ENCODE results near the gene JAK1. TPM values are rescaled to one million over a fixed set of nuclear protein-coding genes. Genes with fewer than 3 reads are reported as not detected.

JAK1 gene
- total RNA-seq, 1 experiment from 2014 or later = 58.9 TPM

- no peaks in the 10 kb centered on the region for H3K36me3 ChIP-seq
- no peaks in the 10 kb centered on the region for H3K9me3 ChIP-seq
- no peak for DNase-seq
- no peak overlapping the region for H3K4me3 ChIP-seq
- no peaks in the 10 kb centered on the region for H3K27me3 ChIP-seq
Measured at GRCh38 chr1:64984106-64984505, 17.8 kb upstream of the JAK1 start.

- Histone ChIP-seq H3K4me3 (no peak overlapping the region), H3K27me3 (no peaks in the 10 kb centered on the region), H3K9me3 (no peaks in the 10 kb centered on the region), H3K36me3 (no peaks in the 10 kb centered on the region)
- no peak for DNase-seq
Measured at GRCh38 chr1:64983110-64983509, 16.8 kb upstream of the JAK1 start.

- no peak overlapping the region for H3K4me3 ChIP-seq
- no peaks in the 10 kb centered on the region for H3K36me3 ChIP-seq
- no peak for DNase-seq
- no peaks in the 10 kb centered on the region for H3K27me3 ChIP-seq
- no peaks in the 10 kb centered on the region for H3K9me3 ChIP-seq
Measured at GRCh38 chr1:64981601-64982533, 15.5 kb upstream of the JAK1 start.

- Histone ChIP-seq H3K36me3 (no peaks in the 10 kb centered on the region), H3K27me3 (no peaks in the 10 kb centered on the region), H3K9me3 (no peaks in the 10 kb centered on the region), H3K4me3 (no peak overlapping the region)
- no peak for DNase-seq
Measured at GRCh38 chr1:64980745-64981600, 14.6 kb upstream of the JAK1 start.

- H3K36me3 ChIP-seq = no peaks in the 10 kb centered on the region
- no peak for DNase-seq
- H3K9me3 ChIP-seq = no peaks in the 10 kb centered on the region
- H3K4me3 ChIP-seq = no peak overlapping the region
- no peaks in the 10 kb centered on the region for H3K27me3 ChIP-seq
Measured at GRCh38 chr1:64979358-64979757, 13.0 kb upstream of the JAK1 start.

GRCh38 chr1:64976361-64976760 is 10.0 kb upstream of the JAK1 start:
- Histone ChIP-seq H3K9me3 (no peaks in the 10 kb centered on the region), H3K36me3 (no peaks in the 10 kb centered on the region), H3K4me3 (no peak overlapping the region), H3K27me3 (no peaks in the 10 kb centered on the region)
- no peak for DNase-seq

- DNase-seq = no peak
- no peaks in the 10 kb centered on the region for H3K27me3 ChIP-seq
- no peaks in the 10 kb centered on the region for H3K9me3 ChIP-seq
- H3K36me3 ChIP-seq = no peaks in the 10 kb centered on the region
- no peak overlapping the region for H3K4me3 ChIP-seq
Measured at GRCh38 chr1:64975740-64976139, 9.4 kb upstream of the JAK1 start.

GRCh38 chr1:64975127-64975526 is 8.8 kb upstream of the JAK1 start:
- Histone ChIP-seq H3K9me3 (no peaks in the 10 kb centered on the region), H3K4me3 (no peak overlapping the region), H3K27me3 (no peaks in the 10 kb centered on the region), H3K36me3 (no peaks in the 10 kb centered on the region)
- no peak for DNase-seq

- H3K9me3 ChIP-seq = no peaks in the 10 kb centered on the region
Measured at GRCh38 chr1:64974288-64974825, 8.0 kb upstream of the JAK1 start.

GRCh38 chr1:64973061-64973647 is 6.8 kb upstream of the JAK1 start:
- Histone ChIP-seq H3K4me3 (no peak overlapping the region), H3K27me3 (no peaks in the 10 kb centered on the region), H3K36me3 (no peaks in the 10 kb centered on the region), H3K9me3 (no peaks in the 10 kb centered on the region)
- DNase-seq = no peak

More at GRCh38 chr1:64974288-64974825, 8.0 kb upstream of the JAK1 start:
- Histone ChIP-seq H3K27me3 (no peaks in the 10 kb centered on the region), H3K36me3 (no peaks in the 10 kb centered on the region), H3K4me3 (no peak overlapping the region)
- no peak for DNase-seq

GRCh38 chr1:64969305-64970046 is 3.1 kb upstream of the JAK1 start:
- Histone ChIP-seq H3K27me3 (no peaks in the 10 kb centered on the region), H3K36me3 (no peaks in the 10 kb centered on the region; the same call in none of the 2 replicates), H3K9me3 (no peaks in the 10 kb centered on the region), H3K4me3 (no peak overlapping the region)
- DNase-seq = no peak

- Histone ChIP-seq H3K9me3 (no peaks in the 10 kb centered on the region), H3K36me3 (no peaks in the 10 kb centered on the region; the same call in none of the 2 replicates), H3K27me3 (no peaks in the 10 kb centered on the region), H3K4me3 (no peak overlapping the region; the same call in 1 of the 2 replicates)
- no peak for DNase-seq
Measured at GRCh38 chr1:64967381-64967780, 1.0 kb upstream of the JAK1 start.

GRCh38 chr1:64965366-64966157 is 787 bp downstream of the JAK1 start:
- H3K36me3 ChIP-seq = no peaks in the 10 kb centered on the region; the same call in none of the 2 replicates
- no peaks in the 10 kb centered on the region for H3K27me3 ChIP-seq
- DNase-seq = peak; percentile 69
- H3K4me3 ChIP-seq = peak overlapping the region; percentile 91
- H3K9me3 ChIP-seq = no peaks in the 10 kb centered on the region

GRCh38 chr1:64963466-64963865 is 2.9 kb downstream of the JAK1 start:
- no peaks in the 10 kb centered on the region for H3K27me3 ChIP-seq
- no peaks in the 10 kb centered on the region for H3K9me3 ChIP-seq
- no peak for DNase-seq
- no peaks in the 10 kb centered on the region; the same call in none of the 2 replicates for H3K36me3 ChIP-seq
- H3K4me3 ChIP-seq = no peak overlapping the region

- no peak for DNase-seq
- no peak overlapping the region for H3K4me3 ChIP-seq
- no peaks in the 10 kb centered on the region for H3K9me3 ChIP-seq
- no peaks in the 10 kb centered on the region for H3K27me3 ChIP-seq
- H3K36me3 ChIP-seq = no peaks in the 10 kb centered on the region; the same call in none of the 2 replicates
Measured at GRCh38 chr1:64962441-64962840, 3.9 kb downstream of the JAK1 start.
